GM08714 (cell line): ENCODE data around the gene MYH11.

Experiments
- H3K4me3 ChIP-seq: fragments of 200-500 bp; sonication (Bioruptor generic); 2 replicates; pipeline ENCODE4 v1.5.1; 2014; ENCODE audit warnings: mild to moderate bottlenecking, low read length, inconsistent platforms
- ZNF274 ChIP-seq: IDR thresholded peaks from 2 replicates; pipeline ENCODE4 v1.6.1; 2012; ENCODE audit warnings: mild to moderate bottlenecking, low read depth, low read length

Gene MYH11

DNA sequence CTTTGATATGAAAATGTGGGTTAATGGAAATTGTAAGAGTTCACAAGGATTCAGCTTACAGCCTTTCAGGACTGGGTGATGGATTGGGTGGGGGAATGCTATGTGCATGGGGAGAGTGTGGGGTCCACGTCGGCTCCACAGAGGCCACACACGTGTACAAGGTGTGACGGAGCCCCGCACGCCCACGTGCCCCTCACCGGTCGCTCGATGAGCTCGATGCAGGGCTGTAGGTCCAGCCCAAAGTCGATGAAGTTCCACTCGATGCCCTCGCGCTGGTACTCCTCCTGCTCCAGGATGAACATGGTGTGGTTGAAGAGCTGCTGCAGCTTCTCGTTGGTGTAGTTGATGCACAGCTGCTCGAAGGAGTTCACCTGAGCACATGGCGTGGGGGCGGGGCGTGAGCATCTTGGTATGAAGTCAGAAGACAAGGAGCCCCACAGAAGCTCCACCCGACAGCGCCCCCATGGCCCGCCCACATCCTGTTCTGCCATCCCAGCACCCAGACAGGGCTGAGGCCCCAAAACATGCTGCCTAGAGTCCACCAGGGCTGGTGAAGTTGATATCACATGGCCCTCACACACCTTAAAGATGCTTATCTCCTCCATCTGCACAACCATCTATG lies 99.1 kb downstream of the MYH11 start:
- H3K4me3 ChIP-seq, result no peak overlapping the region
- TF ChIP-seq ZNF274, result no peak

GRCh38 chr16:15757077-15757386 lies 99.8 kb downstream of the MYH11 start:
- H3K4me3 ChIP-seq, result no peak overlapping the region
- no peak for TF ChIP-seq ZNF274

DNA sequence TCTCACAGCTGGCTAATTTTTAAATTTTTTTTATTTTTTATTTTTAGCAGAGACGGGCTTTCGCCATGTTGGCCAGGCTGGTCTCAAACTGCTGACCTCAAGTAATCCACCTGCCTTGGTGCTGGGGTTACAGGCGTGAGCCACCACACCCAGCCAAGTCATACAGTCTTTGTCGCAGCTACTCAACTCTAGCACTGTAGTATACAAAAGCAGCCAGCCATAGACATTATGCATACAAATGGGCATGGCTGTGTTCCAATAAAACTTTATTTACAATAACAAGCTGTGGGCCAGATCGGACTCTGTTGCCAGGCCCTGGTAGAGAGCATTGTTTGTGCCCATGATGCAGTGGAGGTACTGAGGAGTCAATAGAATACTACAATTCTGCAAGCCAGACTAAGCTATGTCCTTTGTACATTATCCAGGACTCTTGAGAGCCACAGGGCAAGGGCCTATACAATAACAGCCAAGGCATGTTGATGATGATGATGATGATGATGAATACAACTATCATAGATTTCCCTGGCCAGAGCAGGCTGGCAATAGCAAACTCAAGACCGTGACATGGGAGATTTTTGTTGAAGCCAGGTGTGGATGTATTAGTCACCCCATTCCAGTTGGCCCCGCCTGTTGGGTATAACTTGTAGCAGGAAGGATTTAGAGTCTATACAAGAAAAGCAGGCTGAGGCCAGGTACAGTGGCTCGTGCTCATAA lies 101.8 kb downstream of the MYH11 start:
- no peak for TF ChIP-seq ZNF274
- H3K4me3 ChIP-seq, result no peak overlapping the region

- H3K4me3 ChIP-seq, result no peak overlapping the region
- no peak for TF ChIP-seq ZNF274
These were observed 103.9 kb downstream of the MYH11 start for GRCh38 chr16:15752717-15753488.

GRCh38 chr16:15751940-15752339 lies 104.9 kb downstream of the MYH11 start:
- TF ChIP-seq ZNF274, result no peak
- H3K4me3 ChIP-seq, result no peak overlapping the region

DNA sequence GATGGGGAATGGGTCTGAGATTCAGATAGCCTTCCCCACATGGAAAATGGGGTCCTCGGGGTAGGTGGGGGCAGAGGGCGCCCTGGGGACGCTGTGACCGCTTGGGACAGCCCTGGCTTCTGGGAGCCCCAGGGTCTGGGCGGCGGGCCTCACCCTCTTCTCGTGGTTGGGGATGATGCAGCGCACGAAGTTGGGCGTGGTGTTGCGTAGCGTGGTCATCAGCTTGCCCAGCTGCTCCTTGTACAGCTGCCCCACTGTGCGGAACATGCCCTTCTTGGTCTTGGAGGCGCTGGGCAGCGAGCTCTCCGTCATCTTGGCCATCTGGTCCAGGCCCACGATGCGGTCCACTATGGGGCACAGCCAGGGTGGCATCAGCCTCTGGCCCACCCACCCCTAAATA lies 106.8 kb downstream of the MYH11 start:
- no peak for TF ChIP-seq ZNF274
- H3K4me3 ChIP-seq, result no peak overlapping the region

DNA sequence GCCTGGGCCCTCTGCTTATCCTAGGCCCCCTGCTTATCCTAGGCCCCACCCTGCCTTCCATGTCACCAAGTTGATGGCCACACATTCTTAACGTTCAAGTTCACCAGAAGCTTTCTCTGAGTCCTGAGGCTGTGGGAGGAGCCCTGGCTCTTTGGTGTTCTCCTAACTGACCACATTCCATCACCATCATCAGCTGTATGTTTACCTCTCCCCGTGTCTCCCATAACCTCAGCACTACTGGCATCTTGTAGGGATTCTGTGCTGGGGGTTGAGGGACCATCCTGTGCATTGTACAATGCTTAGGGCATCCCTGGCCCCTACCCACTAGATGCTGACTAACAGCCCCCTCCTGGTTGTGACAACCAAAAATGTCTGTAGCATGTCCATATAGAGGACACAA lies 107.5 kb downstream of the MYH11 start:
- no peak for TF ChIP-seq ZNF274
- no peak overlapping the region for H3K4me3 ChIP-seq

GRCh38 chr16:15748654-15749053 lies 108.2 kb downstream of the MYH11 start:
- no peak overlapping the region for H3K4me3 ChIP-seq
- TF ChIP-seq ZNF274, result no peak

DNA sequence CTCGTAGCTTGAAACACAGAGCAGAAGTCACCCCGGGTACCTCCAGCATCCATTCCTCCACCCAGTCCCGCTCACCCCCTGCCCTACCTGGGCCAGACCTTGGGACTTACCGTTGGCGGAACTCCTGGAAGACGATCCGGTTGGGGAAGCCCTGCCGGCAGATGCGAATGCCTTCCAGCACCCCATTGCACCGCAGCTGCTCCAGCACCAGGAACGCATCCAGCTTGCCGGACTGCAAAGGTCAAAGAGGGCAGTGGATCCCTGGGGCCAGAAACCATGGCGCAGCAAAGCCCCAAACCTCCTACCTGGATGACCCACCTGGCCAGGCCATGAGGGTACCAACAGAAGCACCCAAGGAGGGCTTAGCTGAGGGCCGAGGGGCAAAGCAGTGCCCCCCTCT lies 108.9 kb downstream of the MYH11 start:
- no peak overlapping the region for H3K4me3 ChIP-seq
- no peak for TF ChIP-seq ZNF274

- no peak for TF ChIP-seq ZNF274
- no peak overlapping the region for H3K4me3 ChIP-seq
These were observed 110.5 kb downstream of the MYH11 start for GRCh38 chr16:15746332-15746731.

DNA sequence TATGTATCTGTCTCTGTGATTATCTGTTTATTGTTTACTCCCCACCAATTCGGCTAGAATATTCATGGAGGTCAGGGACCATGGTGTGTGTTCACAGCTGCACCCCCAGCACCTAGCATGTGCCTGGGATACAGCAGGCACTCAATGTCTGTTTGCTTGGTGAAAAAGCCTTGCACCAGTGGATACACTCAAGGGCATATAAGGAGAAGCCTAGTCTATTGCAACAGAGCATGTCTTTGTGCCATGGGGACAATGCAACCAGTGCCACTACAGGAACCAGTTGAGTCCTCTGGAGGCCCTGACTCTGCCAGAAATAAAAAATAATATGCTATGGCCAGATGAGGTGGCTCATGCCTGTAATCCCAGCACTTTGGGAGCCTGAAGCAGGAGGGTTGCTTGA lies 113.2 kb downstream of the MYH11 start:
- no peak overlapping the region for H3K4me3 ChIP-seq
- no peak for TF ChIP-seq ZNF274

GRCh38 chr16:15742716-15743115 lies 114.1 kb downstream of the MYH11 start:
- no peak overlapping the region for H3K4me3 ChIP-seq
- TF ChIP-seq ZNF274, result no peak

DNA sequence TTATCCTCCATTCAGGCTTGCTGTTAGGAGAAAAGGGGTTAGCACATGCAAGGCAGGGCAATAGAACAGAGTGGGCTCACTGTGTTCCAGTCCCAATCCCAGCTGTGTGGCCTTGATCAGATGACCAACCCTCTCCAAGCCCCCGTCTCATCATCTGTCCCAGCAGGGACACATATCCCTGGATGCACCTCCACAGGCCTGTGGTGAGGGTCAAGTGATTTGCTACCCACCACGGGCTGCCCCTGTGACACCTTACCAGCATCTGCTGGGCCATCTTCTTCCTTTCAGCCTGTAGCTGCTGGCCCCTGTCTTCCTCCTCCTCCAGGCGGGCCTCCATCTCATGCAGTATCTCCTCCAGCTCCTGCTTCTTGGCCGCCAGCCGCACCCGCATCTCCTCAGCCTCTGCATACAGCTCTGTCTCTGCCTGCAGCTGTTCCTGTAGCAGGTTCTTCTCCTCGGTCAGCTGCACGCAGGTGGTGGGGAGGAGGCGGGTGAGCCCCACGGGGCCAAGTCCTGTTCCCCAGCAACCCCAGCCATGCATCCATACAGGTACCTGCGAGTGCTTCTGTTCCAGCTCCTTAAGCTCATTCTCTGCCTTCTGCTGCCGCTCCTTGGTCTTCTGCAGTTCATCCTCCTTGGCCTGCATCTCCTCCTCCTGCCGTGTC lies 115.5 kb downstream of the MYH11 start:
- no peak overlapping the region for H3K4me3 ChIP-seq
- TF ChIP-seq ZNF274, result no peak

GRCh38 chr16:15739950-15740349 lies 116.9 kb downstream of the MYH11 start:
- H3K4me3 ChIP-seq, result no peak overlapping the region
- no peak for TF ChIP-seq ZNF274

GRCh38 chr16:15739464-15739863 lies 117.4 kb downstream of the MYH11 start:
- no peak overlapping the region for H3K4me3 ChIP-seq
- no peak for TF ChIP-seq ZNF274
